Daoy (cell line): ENCODE data around the gene PCDH15. TPM values are rescaled to one million over a fixed set of nuclear protein-coding genes. Genes with fewer than 3 reads are reported as not detected.

Experiments
- DNase-seq: peaks from one replicate; pipeline ENCODE4 v3.0.0-alpha.2; 2015; ENCODE audit warnings: low read depth
- total RNA-seq: library from RNA; depleted of rRNA; stranded (reverse); fragments of >200 nt; shearing (Covaris generic); gene quantifications from 2 replicates; pipeline ENCODE4 v1.2.3, GENCODE V29; 2014

The PCDH15 gene
- total RNA-seq, 1 experiment from 2014 or later: not detected

DNA sequence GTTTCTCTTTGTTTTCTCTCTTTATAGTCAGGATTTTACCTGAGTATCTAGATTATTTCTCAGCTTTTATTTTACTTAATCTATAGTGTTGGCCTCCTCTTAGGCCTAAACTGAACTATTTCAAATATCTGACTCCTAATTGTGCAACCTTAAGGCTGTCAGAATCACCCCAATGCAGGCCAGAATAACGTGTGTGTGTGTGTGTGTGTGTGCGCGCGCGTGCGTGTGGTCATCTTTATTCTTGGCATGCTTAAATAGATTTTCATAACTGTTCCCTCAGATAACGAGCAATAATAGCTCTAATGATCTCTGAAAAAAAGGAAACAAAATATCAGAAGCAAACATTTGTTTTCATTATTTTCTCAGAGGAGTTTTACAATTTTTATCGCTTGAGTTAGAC lies 92.4 kb downstream of the PCDH15 start:
- no peak for DNase-seq

DNA sequence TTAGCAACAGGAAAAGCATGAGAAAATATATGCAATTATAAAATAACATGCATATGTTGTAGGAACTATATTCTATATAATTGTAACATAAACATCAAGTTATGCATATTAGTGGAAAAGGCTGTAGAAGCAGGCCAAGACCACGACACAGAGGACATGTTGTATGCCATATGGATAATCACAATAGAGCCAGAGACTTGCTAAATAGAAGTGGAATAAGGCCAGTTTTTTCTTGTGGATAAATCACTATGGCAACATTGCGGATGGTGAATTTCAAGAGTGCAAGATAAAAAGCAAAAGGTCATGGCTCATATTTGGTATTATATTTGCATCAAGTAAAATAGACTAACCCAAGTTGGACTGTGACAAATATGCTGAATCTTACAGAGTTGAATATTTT lies 93.0 kb downstream of the PCDH15 start:
- DNase-seq: no peak

DNA sequence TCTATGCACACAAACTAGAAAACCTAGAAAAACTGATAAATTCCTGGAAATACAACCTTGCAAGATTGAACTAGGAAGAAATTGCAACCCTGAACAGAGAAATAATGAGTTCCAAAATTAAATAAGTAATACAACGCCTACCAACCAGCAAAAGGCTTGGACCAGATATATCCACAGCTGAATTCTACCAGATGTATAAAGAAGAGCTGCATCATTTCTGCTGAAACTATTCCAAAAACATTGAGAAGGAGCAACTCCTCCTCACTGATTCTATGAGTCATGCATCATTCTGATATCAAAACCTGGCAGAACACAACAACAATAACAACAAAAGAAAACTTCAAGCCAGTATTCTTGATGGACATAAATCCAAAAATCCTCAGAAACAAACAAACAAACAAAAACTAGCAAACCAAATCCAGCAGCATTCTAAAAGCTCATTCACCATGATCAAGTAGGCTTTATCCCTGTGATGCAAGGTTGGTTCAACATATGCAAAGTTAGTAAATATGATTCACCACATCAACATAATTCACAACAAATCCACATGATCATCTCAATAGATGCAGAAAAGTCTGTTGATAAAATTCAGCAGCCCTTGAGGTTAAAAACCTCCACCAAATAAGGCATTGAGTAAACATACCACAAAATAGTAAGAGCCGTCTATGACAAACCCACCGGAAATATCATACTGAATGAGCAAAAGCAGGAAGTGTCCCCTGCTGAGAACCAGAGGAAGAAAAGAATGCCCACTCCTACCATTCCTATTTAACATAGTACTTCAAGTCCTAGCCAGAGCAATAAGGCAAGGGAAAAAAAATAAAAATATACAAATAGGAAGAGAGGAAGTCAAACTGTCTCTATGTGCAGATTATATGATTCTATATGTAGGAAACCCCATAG lies 98.2 kb downstream of the PCDH15 start:
- DNase-seq: no peak

DNA sequence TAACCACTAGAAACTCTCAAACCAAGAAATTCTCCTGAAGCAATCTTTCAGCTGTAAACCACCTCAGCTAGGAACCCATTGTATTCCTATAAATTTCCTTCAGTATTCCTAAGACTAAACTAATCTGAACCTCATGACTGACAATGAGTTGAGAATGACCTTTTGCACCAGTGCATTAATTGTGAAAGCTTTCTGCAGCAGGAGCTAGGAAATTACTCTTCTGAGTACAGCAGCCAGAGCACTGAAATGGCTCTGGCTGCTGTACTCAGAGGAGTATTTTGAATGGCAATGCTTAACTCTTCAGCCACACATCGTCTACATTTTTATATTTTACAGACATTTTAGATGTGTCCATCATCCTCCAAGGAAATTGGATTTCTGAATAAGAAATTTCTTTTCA lies 109.7 kb downstream of the PCDH15 start:
- DNase-seq: no peak

DNA sequence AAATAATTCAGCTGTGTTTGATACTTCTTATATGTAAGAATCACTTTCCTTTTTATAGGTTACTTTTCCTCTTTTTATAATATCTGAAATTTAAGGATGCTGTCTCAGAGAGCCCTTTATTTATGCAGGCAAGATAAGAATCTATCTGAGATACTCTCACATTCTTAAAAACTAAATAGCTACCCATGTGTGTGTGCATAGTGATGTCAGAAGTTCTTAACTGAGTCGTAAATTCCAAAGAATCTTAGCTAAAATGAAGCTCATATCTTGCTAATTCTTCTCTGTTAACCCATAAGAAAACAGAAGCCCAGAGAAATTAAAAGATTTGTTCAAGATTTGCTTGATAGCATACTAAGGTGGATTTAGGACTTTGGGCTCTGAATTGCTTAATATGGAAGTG lies 118.5 kb downstream of the PCDH15 start:
- no peak for DNase-seq

DNA sequence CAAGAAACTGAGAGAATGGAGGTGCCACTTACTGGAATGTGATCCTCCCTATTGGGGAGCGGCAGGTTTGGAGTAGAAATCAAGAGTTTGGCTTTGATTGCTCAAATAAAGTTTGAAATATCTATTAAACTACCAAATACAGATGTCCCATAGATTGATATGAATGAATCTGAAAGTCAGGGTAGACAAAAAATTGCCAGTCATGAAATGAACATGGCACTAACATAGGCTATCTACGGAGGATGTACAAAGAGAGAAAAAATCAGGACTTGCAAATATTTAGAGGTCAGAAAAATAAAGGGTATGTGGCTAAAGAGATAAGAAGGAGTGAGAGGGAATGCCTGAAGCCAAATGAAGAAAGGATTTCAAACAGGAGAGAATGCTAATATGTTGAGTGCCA lies 119.9 kb downstream of the PCDH15 start:
- no peak for DNase-seq

DNA sequence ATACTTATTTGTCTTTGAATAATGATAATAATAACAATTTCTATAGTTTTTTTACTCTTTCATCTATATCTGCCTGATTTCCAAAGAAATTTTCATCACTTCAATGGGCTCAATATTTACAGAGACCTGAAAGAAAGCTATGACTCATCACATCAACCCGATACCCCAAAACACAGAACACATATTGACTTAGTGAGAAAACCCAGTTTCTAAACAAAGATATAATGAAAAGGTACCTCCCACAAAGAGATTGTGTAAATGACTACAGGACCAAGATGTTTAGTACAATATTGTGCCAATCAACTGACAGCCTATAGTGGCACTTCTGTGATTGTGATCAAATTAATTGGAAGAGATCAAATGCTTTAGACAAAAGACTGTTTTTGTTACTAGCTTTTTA lies 133.9 kb downstream of the PCDH15 start:
- DNase-seq: no peak

DNA sequence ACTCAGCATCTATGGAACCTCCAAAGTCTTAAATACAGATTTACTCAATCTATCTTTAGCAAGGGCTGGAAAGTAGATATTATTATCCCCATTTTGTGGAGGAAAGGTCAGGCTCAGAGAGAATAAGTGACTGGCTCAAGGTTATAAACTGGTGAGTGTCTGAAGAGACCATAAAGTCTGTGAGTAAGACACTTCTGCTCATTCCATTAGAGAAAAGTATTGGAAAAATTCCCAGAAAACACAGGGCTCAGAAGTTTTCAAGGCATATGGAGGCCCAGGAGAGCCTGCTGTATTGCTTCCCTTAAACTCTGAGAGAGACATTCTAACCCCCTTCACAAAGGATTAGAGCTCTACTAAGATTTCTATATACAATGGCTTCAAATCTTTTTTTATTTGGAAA lies 134.8 kb downstream of the PCDH15 start:
- DNase-seq: no peak

DNA sequence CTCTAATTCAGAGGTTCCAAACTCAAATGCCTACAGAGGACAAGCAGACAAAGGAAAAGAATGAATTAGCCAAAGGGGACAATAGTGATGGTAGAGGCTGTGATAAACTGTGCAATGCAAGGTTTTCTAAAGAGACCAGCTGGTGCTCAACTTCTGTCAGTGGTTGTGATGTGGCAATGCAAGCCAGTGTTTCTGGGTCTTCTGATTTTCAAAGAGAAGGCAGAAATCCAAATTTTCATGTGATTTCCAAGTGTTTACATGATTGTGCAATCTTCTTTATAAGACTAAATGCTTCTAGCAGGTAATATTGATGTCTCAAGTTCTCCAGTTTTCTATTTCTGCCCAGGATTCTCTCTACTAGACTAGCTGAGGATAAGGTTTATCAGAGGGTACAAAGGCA lies 135.9 kb downstream of the PCDH15 start:
- DNase-seq: no peak

DNA sequence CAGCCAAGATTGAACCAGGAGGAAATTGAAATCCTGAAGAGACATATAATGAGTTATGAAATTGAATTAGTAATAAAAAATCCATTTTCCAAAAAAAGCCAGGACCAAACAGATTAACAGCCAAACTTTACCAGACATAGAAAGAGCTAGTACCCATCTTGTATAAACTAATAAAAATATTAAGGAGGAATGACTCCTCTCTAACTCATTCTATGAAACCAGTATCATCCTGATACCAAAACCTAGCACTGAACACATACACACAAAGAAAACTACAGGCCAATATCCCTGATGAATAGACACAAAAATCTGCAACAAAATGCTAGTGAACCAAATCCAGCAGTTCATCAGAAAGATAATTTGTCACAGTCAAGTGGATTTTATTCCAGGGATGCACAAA lies 140.6 kb downstream of the PCDH15 start:
- DNase-seq: no peak

DNA sequence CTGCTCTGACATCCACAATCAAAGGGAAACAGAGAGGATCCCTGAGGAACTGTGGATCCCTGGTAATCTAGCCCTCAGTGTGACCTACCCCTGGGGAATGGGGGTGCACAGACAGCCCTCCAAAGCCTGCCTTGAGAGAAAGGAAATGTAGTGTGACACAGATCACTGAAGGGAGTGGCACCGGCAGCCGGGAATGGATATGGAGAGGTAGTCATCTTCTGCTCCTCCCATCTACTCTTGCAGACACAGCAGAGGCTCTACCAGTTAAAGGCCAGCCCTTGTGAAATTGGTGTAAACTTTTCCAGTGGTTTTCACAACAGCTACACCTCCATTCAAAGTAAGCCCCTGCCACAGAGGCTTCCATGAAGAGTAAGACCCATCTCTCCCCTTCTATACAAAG lies 144.4 kb downstream of the PCDH15 start:
- DNase-seq: no peak

DNA sequence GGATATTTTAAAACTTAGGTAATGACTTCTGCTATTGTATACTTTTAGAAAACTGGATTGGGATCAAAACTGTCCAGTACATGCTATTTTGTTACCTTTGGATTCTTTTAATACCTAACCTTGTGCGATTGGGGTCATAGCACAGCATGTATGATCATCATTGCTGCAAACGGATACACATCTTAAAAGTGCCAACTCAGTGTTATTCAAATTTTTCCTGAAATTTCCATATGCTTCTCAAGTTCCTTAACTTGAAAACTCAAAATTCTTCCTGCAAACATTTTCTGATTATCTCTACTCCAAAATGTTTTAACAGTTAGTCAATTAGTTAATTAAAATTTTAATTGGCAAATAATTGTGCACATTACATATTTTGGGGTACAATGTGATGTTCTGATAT lies 147.5 kb downstream of the PCDH15 start:
- no peak for DNase-seq

DNA sequence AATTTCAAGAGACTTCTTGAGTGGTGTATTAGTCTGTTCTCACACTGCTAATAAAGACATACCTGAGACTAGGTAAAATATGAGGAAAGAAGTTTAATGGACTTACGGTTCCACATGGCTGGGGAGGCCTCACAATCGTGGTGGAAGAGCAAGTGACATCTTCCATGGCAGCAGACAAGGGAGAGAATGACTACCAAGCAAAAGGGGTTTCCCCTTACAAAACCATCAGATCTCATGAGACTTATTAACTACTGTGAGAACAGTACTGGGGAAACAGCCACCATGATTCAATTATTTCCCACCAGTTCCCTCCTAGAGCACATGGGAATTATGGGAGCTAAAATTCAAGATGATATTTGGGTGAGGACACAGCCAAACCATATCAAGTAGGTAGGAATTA lies 150.5 kb downstream of the PCDH15 start:
- DNase-seq: no peak

DNA sequence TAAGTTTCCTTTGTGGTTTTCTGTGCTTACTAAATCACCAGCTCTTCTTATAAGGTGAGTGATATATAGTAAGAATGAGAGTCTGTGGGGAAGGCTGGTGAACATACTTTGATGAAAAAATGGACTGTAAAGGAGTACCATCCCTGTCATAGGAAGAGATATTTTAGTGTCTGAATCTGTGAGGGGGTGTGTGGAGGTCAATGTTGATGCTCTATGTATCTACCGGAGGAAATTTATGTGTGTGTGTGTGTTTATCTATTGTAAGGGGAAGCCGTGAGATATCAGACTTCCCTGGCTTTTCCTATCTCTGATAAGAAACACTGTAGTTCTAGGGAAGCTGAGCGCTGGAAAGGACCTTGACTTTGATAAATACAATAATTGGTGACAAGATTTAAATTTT lies 179.0 kb downstream of the PCDH15 start:
- no peak for DNase-seq

DNA sequence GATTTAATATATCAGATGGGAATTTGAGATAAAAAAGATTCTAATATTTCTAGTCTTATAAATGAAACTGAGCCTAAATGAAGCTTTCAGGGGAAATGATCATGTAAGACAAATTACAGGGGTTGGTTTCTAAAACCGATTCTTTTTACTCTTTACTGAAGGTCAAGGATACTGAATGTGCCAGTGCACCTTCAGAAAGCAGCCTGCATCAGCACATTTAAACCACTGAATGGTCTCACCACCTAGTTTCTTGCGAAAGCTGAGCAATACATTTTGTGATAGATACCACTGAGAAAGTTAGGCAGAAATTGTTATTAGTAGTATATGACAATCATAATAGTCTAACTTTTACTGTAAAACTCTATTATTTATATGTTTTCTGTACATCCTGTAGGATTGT lies 180.7 kb downstream of the PCDH15 start:
- no peak for DNase-seq

DNA sequence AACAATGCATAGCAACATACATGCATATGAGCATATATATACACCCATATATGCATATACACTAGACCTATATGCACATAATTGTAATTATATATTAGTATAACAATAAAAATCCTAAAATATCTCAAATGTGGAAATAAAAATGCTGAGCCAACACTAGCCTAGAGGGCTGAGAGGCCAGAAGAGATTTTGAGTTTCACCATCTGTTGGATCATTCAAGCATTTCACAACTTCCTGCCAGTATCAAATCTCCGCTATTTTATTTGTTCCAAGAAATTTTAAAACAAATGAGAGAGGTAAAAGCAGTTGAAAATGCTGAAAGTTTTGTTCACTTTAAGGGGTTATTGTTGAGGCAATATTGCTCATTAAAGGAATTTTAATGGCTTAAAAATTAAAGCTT lies 187.0 kb downstream of the PCDH15 start:
- DNase-seq: no peak

DNA sequence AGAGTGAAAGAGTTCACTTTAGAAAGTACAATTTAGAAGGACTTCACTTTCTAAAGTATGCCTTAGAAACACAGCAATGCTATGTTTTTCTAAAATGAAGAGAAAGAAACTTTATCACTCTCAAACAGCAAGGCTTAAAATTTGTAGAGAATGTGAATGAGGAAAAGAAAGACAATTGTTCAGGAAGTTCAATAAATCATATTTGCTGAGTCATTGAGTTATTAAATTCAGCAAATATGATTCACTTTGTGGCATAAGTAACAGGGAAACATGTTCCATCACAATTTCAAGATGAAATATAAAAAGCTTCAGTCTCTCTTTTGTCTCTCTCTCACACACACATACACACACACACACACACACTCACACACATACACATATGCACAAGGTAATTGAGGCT lies 187.9 kb downstream of the PCDH15 start:
- no peak for DNase-seq

DNA sequence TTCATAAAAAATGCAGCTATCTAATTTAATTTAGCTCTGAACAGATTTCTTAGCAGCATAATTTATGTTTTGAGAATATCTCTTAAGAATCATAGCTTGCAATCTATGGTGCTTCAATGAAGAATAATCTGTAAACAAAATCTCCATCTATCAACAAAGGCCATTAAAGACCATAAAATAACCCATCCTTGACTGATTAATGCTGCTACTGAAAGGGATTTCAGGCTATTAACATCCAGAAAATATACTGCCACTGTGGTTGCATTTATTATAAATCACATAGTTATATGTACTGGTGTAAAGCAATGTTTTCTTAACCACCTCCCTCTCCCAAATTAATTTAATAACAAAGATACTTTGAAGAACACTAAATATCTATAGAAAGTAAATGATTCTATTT lies 191.6 kb downstream of the PCDH15 start:
- DNase-seq: no peak

DNA sequence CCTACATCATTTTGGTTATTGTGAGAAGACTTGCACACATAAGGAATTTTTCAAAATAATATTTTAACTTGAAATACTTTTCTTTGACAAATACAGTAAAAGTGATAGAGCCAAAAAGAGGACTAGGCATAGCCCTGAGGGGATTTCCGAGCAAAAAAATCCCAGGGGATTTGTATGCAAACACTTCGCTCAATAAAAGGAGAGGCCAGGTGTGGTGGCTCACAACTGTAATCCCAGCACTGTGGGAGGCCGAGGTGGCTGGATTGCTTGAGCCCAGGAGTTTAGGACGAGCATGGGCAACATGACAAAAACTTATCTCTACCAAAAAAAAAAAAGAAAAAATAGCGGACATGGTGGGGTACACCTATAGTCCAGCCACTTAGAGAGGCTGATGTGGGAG lies 193.0 kb downstream of the PCDH15 start:
- DNase-seq: no peak

DNA sequence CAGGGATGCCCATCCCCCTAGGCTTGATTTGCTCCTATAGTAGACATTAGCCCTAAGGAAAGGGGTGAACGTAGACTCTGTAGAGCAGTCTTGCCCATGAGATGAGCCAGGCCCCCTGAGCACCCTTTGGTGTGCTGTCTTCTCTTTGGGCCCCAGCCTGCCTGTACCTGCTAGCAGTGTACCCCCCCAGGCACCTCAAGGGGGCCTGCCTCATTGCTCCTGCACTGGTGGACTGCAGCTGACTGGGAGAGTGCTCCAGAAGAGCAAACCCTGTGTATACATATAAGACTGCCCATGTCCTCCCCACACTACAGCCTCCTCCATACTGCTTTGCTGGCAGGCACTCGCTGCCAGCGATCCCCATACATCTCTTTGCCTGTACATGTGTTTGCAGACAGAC lies 206.7 kb downstream of the PCDH15 start:
- DNase-seq: no peak

DNA sequence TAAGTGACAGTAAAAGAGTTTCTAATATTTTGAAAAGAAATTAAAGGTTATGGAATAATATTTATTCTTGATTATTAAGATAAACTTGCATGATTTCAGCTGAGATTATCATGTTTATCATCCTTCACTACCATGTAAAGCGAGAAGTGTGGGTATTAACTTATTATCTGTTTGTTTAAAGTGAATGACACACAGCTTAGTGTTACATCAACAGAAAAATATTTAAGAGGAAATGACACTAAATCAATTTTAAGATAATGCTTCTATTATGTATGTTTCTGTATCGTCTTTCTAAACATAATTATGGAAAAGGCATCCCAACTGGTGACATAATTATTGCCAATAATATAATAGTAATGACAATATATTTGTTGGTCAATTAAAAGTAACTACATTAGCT lies 213.1 kb downstream of the PCDH15 start:
- no peak for DNase-seq

DNA sequence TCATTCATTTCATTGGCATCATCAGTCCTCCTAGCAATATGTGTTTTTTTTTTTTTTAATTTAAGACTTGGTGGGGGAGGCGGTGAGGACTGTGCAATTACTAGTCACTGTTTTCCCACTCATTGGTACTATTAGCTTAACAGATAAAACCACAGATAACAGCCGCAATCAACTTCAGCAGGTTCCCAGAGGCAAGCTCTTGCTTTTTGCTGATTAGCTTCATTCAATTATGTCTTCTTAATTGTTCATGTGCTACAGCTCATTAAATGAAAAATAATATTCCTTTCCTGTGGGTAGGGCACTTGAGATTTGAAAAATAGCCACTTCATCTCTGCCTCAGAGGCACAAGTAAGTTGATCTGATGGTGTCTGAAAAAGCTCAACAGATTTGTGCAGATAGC lies 215.5 kb downstream of the PCDH15 start:
- no peak for DNase-seq

DNA sequence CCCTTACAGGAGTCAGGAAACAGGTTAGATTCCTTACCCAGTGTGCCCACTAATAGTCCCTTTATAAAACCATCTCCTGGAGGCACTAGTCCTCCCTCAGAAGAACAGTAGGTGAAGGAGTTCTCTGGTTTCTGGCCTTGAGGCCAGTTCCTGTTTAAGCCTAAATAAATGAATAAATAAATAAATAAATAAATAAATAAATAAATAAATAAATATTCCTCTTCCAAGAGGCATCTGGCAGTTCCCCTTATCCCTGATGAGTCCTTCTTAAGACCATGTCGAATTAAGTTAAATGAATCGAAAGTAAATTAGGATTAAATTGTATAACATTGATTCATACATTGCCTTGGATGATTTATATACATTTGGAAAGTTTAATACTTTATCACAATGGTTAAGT lies 223.3 kb downstream of the PCDH15 start:
- DNase-seq: no peak

DNA sequence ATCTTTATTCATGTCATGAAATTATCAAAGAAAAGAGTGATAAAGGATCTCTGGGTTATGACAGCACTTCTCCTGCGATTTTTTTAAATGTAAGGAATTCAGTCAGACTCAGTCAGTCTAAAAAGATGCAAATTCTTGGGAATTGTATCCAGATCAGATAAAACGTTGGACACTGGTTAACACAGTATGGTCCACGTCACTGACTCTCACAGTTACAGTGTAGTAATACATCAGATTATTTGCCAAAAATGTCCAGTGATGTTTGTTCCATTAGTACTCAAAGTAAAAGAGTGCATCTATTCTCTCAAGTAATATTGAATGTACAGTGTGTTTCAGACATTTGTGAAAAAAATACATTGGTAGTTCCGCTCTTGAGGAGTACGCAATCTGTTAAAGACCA lies 224.5 kb downstream of the PCDH15 start:
- DNase-seq: no peak
